NCI-H1694 (cell line): ENCODE data around the gene MAML3.

Experiments
- DNase-seq: peaks from one replicate; lab custom pipeline; 2025; lab: John Stamatoyannopoulos, UW

The MAML3 gene

DNA sequence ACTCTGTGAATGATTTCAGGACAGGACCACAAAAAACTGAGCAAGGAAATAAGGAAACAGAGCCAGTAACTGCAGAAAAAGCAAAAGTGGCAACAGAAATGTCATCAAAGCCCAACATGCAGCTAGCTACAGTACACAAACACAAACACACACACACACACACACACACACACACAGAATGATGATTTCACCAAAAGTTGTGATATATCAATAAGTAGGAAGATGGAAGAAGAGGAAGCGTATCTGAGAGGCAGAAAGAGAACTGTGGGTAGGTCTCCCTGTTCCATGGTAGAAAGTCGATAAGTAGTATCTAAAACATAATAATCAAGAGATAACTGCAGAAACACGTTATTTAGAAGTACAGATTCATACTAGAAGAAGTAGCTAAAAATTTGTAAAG lies 340.1 kb downstream of the MAML3 start:
- DNase-seq = no peak

DNA sequence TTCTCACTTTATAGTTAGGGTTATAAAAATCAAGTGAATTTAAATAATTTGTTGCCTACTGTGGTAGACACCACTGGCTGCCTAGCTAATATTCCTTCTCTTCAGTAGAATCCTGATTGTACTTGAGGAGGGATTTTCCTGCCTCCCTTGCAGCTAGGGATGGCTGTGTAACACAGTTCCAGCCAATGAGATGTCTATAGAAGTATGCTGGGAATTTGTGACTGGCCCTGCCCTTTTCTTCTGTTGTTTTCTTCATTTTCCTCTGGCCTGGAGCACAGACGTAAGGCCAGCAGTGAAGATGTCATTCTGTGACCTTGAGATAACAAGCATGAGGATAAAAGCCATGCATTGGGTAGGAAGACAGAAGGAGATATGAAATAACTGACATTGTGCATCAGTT lies 343.3 kb downstream of the MAML3 start:
- DNase-seq = no peak

DNA sequence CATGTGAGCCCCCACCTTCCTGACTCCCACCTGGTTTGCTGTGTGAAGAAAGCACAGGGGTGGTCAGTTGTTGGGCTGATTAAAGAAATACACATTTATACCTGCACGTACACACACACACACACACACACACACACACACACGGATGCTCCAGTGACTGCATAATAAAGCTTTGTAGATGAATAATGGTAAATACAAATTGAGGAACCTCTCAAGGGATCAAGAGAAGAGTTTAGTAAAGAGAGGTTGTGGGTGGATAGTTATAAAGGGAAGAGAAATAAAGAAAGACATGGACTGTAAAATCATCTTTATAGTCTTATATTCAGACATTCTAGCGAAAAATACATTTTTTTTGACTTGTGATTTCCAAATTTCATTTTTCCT lies 344.2 kb downstream of the MAML3 start:
- no peak for DNase-seq

DNA sequence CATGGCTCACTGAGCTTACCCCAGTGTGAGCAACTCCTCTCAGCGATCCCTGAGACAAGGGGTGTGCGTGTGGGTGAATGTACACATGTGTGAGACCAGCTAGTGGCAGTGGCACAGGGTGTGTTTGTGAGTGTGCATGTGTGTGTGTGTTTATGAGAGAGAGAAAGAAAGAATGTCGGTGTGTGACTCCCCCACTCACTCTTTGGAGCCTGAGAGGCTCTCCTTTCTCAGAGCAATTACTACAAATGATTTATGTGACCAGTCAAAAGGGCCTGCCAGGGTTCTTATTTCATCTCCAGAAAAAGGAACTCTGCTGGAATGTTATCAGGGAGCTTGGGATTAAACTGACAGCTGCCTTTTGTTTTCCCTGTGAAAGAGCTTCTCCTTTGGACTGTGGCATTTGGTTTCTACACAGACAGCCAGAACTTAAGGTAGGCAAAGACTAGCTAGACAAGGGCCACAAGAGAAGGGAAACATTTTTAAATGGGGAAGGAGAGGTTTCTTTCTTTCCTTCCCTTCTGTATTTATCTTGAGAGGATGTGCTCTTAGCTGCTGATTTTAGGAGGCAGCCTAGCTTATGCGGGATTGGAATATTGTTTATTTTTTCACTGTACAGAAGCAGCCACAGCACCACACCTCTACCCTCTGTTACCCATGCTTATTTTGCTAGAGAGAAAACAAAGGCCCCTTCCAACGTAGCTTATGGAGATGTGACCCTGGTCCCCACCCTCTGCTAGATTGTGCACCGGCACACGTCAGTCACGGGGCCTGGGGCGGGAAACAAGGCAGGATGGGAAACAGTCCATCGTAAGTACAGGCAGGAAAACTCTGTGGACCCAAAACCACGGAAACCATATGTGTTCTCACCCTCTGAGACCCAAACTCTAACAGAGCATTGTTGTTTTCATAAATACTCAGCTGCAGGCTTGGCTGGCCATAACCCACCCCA lies 344.9 kb downstream of the MAML3 start:
- no peak for DNase-seq

DNA sequence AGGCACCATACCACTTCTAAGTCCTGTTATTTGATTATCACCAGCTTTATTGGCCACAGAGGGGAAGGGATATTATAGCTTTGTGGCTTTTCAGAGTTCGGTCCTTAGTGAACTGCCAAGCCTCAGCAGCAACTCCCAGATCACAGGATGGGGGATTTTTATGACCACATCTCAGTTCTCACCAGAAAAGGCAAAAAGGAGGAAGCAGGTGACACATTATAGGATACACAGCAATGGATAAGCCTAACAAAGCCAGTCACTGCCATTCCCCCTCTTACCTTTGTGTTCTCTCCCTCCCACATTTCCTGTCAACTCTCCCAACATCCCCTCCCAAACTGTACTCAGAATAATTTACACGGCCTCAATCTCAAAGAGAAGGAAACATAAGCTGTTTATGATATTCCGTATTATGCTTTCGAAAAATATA lies 345.6 kb downstream of the MAML3 start:
- no peak for DNase-seq

DNA sequence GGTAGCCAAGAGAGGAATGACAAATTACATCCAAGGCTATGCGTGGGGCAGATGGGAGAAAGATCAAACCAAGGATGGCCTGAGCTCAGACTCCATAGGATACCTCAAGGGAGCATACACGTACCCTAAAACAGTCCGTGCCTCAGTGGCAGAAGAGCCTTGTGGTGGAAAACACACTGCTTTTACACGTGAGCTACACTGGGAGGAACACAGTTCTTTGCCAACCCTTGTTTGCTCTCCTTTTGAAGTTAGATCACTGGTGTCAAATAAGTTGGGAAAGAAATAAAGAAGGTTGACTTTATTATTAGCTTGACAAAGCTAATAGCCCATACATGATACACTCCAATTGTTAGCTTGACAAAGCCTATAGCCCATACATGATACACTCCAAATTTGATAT lies 346.5 kb downstream of the MAML3 start:
- DNase-seq = no peak

DNA sequence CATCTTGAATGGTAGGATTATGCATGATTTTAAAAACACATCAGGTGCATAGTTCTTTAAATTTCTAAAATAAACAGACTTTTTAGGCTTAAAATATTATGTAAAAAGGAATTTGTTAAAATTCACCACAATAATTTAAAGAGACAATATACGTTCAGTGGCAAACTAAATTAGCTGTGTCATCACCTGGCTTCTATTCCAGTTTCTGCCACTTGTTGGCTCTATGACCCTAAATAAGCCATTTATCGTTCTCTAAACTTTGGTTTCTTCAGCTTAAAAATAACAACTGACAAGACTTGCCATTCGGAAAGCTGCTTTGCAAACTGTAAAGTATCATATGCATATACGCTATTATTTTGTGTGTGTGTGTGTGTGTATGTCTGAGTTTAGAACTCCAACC lies 347.1 kb downstream of the MAML3 start:
- DNase-seq = no peak

DNA sequence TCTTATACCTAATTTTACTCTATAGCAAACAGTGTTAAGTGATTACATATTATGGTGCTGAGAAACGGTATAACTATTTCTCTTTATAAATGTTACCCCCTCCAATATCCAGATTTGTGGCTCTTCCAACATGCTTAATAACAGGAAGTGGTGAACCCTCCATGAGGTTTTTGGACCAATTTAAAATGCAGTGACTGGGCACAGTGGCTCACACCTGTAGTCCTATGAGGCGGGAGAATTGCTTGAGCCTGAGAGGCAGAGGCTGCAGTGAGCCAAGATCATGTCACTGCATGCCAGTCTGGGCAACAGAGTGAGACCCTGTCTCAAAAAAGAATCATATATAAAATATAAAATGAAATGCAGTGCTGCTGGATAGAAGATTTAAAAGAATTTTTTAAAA lies 351.1 kb downstream of the MAML3 start:
- DNase-seq = no peak

DNA sequence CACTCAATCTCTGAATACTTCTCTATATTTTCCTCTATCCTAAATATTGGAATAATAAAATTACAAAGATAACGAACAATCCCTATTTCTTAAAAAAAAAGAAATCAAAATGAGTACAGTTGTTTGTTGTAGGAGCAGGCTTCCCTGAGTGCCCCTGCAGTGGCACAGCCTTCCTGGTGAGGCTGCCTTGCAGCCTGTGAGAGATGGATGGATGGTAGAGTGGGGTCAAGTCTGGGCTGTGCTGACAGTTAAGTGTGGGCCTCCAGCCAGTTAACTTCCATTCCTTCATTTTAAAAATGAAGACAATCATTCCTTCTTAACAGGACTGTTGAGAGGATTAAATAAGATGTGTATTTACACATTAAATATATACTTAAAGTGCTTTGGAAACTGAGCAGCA lies 351.5 kb downstream of the MAML3 start:
- no peak for DNase-seq

DNA sequence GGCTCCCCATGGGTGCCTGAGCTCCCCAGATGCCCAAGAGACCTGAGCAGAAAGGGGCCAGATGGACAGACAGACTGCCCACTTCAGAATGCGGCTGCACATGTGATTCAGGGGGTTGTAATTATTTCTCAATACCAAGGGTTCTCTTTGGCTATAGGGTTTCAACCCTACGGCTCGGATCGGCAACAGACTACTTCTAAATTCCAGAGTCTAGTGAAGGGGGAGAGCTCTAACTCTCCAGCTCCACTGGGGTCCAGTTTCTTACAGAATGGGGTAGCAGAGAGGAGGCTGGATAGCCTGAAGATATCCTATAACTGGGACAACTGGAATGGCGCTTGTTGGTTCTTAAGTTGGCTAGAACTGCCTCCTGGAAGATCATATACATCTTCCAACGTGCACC lies 352.1 kb downstream of the MAML3 start:
- no peak for DNase-seq

DNA sequence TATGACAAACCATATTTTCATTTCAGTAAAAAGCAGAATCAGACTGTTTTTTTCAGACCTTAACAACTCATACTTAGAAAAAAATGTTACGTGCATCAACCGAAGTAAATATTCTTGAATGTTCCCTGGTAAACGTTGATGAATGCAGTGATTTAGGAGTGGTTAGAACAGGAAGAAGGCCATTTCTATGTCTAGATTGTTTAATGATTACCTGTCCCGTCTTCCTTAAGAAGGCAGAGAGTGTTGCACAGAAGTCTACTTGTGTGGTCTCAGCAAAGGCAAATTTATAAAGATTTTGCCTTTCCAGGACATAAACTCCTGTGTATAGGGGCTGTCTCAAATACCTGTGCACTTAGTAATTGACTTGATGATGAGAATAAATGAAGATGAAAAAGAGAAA lies 353.9 kb downstream of the MAML3 start:
- DNase-seq = no peak

DNA sequence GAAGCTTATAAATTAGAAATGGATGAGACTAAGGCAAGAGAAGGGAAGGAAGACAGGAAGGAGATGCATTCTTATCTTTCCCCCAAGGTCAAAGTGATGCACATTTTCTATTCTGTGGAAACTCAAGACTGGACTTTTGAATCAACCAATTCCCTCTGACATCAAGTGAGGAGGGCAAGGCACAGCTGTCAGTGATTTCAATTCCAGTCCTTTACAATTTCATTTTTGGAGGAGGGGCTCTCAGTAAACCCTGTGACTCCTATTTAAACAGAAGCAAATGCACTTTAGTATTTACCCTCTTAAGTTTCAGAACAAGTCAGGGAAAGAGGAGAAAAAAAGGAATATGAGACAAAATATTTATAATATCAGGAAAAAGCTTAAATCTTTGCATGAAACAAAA lies 354.4 kb downstream of the MAML3 start:
- DNase-seq = no peak

DNA sequence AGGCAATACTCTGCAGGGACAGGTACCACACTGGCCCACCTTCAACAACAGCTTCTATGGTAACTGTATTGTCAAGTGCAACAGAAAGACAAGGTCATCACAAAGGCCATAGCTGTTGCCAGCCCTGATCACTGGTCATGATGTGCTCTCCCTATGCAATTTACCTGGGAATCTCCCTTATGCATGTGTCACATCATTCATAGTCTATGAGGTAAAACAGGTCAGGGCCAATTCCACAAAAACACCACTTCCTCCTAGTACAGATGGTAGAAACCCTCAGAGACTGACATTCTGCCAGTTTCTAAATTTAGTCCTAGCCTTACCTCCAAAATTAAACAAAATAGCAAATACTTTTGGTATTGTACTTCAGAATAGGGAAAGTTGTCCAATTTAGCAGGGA lies 355.5 kb downstream of the MAML3 start:
- DNase-seq = no peak

DNA sequence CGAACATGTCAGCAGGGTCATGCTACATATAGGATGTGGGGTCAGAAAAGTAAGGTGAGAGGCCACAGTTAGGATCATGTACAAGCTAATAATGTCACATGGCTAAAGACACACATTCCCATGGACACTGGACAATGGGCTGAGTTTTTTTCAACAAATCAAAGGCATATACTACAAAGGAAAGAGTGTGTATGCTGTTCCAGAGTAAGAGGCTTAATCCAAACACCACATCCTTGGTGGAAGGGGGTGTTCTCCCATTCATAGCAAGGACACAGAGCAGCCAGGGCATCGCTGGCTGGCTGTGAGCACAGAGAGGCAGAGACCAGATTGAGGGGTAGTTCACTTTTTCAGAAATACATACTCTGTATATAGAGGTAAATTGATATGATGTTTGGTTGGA lies 356.7 kb downstream of the MAML3 start:
- DNase-seq = no peak

DNA sequence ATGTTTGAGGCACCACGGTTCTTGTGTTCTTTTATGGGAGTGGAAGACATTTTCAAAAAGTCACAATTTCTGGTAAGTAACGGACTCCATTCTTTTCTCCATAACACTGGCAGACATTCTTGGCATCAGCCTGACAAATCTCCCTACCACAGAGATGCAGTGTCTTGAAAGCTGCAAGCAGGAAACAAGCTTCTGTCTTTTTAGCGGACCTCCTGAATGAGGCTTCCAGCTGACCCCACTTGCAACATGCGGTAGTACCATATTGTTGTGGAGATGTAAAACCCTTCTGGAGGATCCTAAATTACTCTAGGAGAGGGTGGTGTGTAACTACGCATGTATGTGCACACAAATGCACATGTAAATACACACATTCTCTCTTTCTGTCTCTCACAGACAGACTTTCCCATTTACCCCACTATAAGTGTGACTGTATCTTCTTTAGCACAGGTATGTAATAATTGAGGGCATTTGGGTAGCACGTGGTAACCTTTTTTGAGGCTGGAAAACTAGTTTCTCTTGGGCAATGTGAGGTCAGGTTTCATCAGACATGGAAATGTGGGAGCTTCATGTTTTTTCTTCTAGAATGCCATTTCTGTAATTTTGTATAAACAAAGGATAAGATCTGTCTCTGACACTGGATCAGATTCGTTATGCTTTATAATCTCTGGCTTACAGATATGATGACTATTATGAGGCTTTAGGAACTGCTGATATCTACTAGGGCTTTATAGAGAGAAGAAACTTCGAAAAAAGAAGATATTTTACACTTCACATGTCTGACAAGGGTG lies 358.3 kb downstream of the MAML3 start:
- no peak for DNase-seq

DNA sequence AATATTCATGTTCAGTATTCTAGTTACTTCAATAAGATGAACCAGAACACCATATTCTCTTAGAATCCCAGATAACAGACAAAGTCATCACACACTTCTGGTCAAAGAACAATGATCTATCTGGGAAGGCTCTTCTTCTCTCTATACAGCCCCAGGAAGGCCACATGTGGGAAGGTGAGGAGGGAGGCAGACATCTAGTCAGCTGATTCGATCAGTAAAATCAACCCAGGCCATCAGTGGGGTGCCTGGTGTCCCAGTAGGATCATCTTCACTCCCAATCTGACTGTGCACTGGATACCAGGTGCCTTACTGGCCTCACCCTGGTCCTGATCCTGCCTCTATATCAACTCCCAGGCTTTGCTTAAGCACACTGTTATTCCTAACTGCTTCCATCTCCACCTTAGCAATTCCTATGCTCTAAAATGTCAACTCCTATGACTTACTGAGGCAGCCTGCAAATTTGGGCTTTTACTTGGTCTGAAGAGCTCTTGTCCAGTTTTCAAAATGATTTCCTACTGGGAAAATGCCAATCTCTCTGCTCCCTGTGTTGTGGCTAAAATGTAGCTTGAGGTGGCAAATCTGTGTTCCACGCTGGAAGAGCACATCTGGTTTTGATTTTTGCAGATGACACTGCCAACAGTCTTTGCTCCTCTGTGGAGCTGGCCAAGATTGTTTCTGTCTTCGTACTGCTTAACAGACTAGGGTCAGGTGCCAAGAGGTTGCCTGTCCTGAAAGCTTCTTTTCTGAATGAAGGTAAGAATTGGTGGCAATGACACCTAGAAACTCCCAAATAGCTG lies 359.6 kb downstream of the MAML3 start:
- DNase-seq = no peak

DNA sequence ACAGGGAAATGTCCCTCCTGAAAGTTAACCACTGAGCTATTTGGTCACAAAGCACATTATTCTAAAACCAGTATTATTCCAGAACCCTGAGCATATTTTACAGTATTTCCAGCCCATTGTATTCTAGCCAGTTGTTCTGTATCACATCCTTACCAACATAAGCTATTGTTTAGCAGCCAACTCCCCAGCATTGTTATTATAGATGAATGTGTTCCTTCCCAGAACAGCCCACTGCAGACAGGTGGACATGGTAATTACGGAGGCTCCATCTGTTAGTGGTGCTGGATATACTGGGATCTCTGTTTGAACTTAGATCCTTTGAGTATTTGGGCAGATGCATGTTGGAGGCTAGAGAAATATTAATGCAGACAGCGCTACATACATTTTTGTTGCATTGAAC lies 362.3 kb downstream of the MAML3 start:
- DNase-seq = peak; percentile 51

DNA sequence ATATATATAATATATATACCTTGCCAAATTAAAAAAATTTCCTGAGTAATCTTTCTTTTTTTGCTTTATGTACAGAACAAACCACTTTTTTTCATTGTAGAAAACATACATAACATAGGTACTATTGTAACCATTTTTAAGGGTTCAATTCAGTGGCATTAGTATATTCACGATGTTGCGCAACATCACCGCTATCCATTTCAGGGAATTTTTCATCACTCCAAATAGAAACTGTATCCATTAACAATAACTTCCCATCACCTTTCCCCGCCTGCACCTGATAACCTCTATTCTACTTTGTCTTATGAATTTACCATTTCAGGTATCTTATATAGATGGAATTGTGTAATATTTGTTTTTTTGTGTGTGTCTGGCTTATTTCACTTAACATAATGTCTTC lies 363.7 kb downstream of the MAML3 start:
- no peak for DNase-seq

DNA sequence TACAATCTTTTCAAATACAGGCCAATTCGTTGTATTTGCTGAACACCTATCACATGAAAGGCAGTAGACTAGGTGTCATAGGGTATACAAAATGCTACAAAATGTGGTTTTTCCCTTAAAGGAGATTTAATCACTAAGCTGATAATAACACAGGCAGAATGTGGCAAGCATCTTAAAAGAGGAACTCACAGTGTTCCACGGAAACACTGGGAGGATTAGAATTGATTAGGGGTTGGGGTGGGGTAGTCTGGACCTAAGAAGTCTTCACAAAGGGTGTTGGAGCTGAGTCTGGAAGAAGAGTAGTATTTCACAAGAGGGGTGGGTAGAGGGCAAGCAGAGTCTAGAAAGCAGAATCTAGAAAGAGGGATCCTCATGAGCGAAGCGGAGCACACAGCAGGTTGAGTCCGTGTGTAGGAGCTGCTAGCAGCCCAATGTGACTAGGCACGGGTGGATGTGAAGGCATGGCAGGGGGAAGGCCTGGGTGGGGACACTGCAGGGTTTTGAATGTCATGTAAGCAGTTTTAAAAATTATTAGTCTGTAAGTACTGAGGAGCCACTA lies 364.8 kb downstream of the MAML3 start:
- DNase-seq = no peak

DNA sequence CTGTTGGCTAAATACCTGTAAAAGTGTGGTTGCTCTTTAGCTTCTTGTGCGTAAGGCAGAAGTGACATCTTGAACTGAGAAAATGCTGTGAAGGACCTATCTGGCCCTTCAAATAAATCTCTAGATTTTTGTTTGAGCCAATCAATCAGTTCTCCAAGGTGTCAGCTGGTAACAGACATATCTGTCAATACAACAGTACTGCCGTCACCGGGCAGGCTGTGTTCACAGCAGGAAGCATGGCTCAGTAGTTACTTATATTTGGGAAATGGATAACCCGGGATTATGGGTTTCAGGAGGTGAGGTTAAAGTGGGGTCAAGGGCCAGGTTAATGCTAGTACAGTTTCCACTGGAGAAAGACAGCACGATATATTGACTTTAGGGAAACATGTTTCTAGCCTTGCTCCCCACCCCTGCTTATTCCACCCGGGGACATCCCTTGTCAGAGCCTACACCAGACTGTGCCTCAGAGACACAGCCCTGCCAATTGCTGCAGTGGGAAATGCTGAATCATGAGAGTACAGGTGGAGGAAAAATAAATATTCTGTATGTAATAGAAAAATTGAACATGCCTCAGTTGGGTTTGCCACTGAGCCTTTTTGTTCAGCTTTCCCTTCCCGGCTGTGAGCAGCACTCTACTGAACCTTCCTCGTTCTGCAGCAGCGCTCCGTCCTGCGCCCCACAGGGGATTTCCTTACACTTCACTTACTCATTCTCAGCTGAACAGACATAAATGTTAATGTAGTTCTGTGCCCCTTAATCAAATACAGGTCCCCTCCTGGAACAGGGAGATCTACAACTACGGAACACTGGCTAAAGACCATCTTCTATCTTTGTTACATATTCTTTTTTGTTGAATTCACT lies 367.3 kb downstream of the MAML3 start:
- no peak for DNase-seq

DNA sequence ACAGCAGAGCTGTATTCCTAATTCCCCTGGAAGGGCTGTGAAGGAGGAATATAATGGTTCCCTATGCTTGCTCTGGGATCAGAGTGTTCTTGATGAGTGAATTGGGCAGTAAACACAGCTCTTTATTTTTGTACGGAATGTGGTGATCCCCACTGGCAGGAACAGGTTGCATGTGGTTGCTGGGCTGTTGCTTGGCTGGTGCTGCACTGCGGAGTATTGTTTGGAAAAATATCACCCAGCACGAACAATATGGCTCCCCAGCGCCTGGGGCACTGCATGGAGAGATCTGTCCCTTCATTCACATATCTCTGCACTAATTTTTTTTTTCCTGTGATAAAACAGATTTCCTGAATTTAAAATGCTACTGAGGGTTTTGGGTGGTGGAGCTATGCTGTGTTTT lies 368.6 kb downstream of the MAML3 start:
- DNase-seq = no peak
